HG02610 (cell line): Measurements from ENCODE around the gene HSPA12A.

Experiments
- ATAC-seq: cut with Tn5 transposase; IDR thresholded peaks from one replicate; pipeline ENCODE4 v1.9.1; 2021; ENCODE audit warnings: mild to moderate bottlenecking, moderate library complexity; ENCODE audit not compliant: unreplicated experiment

Gene HSPA12A

DNA sequence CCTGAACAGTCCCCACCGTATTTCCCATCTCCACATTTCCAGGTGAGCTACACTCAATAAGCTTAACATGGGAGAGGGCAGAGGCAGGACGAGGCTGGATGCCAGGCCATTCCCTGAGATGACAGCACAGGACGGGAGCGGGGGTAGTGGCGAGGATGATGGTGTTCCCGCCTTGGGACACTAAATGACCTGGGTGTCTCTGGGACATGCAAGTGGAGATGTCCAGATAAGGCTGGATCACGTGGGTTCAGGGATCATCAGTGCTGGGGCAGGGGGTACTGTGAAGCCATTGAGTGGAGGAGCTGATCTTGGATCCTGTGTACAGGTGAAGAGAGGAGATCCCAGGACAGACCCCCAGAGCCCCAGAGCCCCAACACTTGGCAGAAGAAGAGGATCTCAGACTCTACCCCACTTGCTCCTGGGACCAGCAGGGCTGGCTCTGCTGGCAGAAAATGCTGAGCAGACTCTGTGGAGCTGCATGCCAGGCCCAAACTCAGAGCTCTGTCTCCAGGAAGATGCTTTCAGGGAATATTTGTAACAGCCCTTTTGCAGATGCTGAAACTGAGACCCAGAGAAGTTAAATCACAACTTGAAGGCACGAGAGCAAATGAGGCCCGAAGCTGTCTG is 29.7 kb upstream of the HSPA12A start:
- no peak for ATAC-seq

DNA sequence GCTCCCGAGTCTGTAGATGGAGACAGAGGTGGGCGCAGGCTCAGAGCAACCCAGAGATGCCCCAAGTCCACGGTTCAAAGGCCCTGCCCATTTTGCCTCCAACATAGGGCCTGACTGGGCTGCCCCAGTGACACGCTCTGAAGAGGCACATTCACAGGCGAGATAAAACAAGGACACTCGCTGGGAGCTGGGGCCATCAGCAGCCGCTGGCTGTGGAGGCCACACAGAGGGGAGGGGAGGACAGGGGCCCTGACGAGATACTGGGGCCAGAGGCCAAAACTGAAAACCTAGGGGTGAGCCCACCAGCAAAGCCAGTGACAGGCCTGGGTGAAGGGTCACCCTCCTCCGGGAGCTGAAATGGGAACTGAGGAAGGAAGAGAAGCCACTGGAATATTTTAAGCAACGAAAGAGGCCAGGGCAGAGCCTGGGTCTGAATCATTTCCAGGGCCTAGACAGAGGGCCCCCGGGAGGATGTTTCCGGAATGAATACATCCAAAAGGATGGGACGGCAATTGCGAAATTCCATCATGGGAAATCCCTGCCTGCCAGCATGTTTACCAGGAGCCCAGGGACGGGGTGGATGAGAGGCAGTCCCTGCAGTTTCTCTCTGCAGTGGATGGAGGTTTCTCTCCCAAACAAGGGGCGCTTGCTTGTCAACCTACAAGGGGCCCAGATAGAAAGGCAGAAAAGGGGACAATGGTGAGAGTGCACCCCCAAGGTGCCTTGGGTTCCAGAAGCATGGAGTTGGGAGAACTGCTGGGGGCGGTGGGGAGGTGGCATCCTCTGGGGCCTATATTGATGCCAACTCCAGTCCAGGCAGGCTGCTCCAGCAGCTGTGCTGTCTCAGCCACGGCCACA is 29.0 kb upstream of the HSPA12A start:
- ATAC-seq, result no peak

DNA sequence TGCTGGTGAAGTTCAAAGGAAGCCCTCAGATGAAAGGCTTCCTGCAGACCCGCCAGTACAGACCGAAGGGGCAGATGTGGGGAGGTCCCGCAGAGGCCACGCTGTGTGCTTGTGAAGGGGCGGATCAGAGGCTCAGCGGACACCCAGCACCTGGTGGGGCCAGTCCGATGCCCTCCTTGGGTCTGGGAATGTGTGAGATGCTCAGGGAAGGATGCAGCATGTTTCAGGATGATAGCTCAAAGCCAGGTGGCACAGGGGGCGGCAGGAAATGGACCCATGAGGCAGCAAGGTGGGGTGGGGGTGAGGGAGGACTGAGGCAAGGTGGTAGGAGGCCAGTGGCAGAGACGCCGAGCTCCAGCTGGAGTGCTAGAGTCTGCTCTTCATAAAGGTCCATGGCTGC is 27.9 kb upstream of the HSPA12A start:
- ATAC-seq, result no peak

GRCh38 chr10:116769791-116770190 is 27.4 kb upstream of the HSPA12A start:
- ATAC-seq, result no peak

DNA sequence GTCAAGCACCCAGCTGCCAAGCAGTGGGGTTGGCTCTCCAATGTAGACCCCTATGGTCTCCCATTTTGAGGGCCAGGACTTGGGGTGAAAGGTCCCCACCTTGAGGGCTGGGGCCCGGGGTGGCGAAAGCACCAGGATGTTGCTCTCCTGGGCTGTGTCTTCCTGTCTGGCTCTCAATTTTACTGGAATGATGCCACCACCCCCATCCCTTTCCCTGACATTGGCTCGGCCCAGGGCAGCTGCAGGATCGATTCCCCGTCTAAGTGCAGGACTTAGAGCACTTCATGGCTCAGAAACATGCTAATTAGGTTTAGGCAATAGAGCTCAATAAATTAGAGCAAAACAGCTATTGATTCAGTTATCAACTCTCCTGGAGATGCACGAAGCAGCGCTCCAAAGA is 27.0 kb upstream of the HSPA12A start:
- no peak for ATAC-seq

DNA sequence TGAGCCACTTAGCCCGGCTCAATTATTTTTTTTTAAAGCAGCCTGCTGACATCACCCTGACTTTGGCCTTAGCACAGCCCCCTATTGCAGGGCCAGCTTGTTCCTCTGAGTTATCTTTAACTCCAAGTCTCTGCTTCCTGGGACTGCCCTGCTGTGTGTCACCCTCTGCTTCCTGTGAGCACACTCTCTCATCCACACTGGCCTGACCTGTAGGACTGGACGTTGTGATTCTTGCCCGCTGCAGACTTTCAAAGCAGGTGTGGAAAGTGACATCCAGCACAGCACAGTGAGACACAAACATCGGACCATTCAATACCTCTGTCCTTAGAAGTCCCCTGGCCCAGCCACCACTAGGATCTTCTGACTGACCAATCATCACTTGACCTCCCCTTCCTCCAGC is 26.4 kb upstream of the HSPA12A start:
- no peak for ATAC-seq

DNA sequence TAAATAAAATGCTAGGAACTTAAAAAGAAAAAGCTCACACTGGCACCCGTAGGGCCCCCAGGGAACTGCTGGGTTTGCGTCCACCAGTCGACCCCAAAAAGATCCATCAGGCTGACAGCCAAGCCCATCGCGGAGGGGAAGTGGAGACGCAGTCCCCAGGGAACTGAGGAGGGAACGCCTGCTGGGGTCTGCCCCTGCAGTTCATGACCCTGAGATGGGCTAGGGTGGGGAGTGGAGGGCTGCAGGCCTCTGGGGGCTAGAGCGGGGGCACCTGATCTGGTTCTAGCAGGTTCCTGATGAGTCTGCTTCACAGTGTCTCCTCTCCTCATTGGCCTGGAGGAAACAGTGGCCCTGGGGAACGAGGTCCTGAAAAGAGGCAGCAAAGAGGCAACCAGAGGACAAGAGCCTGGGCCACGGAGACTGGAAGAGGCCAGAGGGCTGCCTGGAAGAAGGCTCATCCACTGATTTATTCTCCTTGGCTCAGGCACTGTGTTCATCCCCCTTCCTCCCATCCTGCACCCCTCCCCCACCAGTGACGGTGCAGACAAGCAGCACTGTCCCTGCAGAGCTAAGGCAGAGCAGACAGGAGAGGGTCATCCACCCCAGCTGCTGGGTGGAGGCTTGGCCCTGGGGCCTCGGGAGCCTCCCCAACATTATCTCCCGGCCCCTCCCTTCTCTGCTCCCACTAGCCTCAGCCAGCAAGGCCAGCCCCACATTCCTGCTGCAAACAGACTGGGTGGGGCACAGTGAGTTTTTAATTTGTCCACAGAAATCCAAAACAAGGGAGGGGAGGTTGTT is 24.7 kb upstream of the HSPA12A start:
- ATAC-seq, result no peak

DNA sequence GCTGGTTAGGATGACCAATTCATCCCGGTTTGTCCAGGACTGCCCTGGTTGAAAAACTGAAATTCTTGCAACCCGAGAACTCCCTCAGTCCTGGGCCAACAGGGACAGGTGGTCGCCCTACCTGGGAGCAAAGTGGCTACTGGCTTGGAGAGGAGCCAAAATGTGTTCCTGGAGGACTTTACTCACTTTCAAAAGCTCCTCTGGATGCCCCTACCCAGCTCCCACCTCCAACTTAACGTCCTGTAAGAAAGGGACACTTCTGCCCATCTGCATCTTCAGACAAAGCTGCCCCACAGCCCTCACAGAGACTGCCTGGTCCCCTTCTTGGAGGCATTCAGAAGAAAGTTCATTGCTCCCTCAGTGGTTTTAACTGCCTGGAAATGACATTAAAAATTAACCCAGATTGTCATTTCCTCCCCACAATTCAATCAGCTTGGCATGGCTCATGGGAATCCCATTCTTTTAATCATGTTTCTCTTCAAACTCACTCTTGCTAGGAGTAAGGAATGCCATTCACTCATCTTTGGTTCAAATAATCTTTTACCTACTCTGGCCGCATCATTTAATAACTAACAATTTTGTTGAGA is 24.0 kb upstream of the HSPA12A start:
- ATAC-seq, result no peak

DNA sequence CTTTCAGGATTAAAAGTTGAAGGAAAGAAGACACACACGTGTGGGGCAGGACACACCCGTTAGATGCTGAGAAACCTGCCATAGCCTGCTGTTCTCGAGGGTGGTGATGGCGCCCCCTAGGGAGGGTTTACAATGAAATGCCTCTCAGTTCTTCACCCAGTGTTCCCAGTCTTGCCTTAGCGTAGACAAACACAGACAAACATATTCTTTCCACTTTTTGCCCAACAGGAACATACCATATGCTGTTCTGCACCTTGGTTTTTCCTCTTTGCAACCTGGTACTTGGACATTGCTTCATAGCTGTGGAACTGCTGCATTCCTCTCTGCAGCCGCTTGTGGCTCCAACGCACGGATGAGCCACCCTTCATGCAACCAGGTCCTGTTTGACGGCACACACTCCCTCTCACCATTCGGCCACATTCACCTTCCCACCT is 23.3 kb upstream of the HSPA12A start:
- no peak for ATAC-seq

DNA sequence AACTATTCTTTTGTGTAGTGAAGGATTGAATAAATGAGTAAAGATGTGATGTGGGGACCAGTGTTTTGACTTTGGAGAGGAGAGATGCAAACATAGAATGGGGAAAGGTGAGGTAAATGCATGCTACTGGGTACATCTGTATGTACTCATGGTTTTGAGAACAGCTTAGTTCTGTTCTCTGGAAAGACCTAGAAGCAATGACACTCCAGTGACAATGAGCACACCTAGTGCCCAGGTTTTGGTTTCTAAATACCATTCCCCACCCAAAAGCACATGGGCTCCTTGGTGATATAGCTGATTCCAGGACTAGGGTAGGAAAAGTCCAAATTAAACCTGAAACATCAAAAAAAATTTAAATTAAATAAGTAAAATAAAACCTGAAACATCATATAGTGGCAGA is 22.6 kb upstream of the HSPA12A start:
- no peak for ATAC-seq

GRCh38 chr10:116763440-116763839 is 21.1 kb upstream of the HSPA12A start:
- ATAC-seq, result no peak

GRCh38 chr10:116761883-116762282 is 19.5 kb upstream of the HSPA12A start:
- ATAC-seq, result no peak

- ATAC-seq, result no peak
Observed at GRCh38 chr10:116760919-116761318, 18.6 kb upstream of the HSPA12A start.

- no peak for ATAC-seq
Observed at GRCh38 chr10:116757246-116757645, 14.9 kb upstream of the HSPA12A start.

DNA sequence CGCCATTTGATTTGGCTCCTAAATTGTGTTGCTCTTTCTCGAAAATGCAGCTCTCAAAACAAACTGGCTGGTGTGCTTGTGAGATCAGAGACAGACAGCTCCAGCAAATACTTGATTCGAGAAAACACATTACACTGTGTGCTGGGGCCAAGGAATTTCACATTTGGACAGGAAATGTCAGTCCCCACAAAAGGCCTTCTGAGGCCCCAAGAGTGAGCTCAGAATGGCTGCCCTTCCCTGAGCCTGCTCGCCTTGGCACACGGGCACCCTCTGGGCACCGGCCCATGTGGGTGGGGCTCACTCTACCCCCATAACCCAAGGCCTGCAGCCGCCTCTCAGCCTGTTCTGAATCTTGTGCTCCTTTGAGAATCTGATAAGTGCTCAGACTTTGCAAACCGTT is 13.9 kb upstream of the HSPA12A start:
- no peak for ATAC-seq

GRCh38 chr10:116753759-116754158 is 11.4 kb upstream of the HSPA12A start:
- ATAC-seq, result no peak

GRCh38 chr10:116752969-116753665 is 10.8 kb upstream of the HSPA12A start:
- ATAC-seq, result no peak

GRCh38 chr10:116752563-116752962 is 10.2 kb upstream of the HSPA12A start:
- ATAC-seq, result no peak

- no peak for ATAC-seq
Observed at GRCh38 chr10:116748471-116748870, 6.1 kb upstream of the HSPA12A start.

DNA sequence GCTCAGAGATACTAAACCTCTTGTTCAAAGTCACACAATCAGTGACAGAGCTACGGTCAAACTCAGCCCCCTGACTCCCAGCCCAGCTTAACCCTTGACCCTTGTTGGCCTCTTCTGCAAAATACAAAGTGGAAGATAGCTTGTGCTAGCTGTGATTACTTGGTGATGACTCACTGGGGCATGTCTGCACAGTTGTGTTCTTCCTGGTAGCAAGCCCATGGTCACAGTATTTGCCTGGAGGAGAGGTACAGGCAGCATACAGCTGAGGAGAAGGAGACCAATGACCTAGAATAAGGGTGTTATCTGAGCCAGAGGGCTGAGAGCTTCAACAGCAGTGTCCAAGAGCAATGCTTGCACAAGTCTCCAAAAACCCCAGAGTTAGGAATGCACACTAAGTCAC is 5.7 kb upstream of the HSPA12A start:
- ATAC-seq, result no peak

- no peak for ATAC-seq
Observed at GRCh38 chr10:116747325-116747724, 5.0 kb upstream of the HSPA12A start.
